Measurements from ENCODE around the gene IMMP2L.
"Not testable (repeated sequence)": the region's sequence is repeated elsewhere in the genome, so short reads cannot be mapped to it uniquely, and the experiment has no call there.

Gene IMMP2L

DNA sequence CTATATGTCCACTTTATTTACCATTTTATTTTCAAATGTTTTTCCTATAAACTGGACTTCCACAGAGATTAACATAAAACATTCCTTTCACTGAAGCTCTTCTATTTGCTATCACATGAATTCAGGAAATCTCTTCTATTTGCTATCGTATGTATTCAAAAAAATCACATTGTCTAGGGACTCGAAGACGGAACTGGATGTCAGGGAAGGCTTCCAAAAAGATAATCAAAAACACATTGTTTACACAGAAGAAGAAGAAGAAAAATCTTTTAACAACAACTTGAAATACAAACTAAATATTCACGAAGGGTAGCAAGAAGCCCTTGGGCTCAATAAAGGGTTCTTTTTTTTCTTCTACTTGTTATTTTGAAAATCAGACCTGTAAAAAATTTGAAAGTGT, 897.5 kb downstream of the IMMP2L start:
- no peak for DNase-seq

DNA sequence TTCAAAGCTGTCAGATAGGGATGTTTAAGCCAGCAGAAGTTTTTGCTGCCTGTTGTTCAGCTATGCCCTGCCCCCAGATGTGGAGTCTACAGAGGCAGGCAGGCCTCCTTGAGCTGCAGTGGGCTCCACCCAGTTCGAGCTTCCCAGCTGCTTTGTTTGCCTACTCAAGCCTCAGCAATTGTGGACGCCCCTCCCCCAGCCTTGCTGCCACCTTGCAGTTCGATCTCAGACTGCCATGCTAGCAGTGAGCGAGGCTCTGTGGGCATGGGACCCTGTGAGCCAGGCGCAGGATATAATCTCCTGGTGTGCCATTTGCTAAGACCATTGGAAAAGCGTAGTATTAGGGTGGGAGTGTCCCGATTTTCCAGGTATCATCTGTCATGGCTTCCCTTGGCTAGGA, 901.7 kb downstream of the IMMP2L start:
- not testable (repeated sequence) for DNase-seq

- DNase-seq: no peak
Measured at GRCh38 chr7:110650328-110650727, 912.0 kb downstream of the IMMP2L start.

DNA sequence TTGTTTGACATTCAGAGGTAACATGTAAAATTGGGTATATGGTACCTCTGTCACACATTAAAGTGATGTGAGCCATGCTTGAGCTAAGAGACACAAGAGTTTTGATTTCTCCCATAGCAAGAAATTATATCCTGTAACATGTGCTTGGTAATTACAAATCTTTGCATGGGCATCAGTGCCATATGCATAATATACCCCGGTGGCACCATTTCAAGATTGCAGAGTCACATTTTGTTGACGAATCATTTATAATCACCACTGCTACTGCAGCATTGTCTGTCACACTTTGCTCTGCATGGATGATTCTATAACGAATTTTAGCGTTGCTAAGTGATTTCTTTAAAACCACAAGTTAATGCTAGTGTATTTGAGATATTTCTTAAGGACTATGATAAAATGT, 915.0 kb downstream of the IMMP2L start:
- DNase-seq: no peak

GRCh38 chr7:110646804-110647203, 915.5 kb downstream of the IMMP2L start:
- no peak for DNase-seq

DNA sequence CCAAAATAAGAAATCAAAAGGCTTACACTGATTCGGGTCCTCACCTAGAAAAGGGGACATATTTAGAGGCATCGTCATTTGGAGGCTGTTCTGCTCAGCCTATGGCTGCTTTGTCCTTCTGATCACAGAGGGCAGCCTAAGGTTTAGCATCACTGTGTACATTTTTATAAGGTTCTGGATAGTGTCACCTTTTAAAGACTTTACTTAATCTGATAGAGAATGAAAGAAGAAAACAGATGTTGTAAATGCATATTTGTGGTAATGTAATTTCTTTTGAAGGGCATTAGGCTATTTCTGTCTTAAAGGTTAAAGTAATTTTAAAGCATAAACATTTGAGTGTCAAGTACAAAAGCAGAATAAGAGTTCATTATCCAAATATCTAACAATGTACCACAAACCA, 916.7 kb downstream of the IMMP2L start:
- no peak for DNase-seq

GRCh38 chr7:110645060-110645459, 917.2 kb downstream of the IMMP2L start:
- no peak for DNase-seq

- DNase-seq: no peak
Measured at GRCh38 chr7:110637252-110637651, 925.0 kb downstream of the IMMP2L start.

- DNase-seq: no peak
Measured at GRCh38 chr7:110633313-110633712, 929.0 kb downstream of the IMMP2L start.

DNA sequence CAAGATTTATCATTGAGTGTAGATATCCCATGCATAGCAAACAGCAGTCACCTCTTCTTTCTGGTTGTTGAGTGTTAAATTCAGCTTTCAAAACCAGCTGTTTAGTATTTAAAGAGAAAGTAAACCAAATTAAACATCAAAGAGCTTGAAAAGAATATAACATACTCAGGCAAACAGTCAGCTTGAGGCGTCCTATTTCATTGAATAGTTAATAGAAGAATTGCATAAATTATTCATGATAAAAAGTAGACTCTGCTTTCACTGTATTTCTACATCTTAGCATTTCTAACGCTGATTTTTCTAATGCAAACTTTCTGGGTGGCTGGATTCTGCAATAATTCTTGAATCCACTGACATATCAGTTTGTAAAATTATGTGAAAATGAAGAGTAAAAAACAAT, 935.9 kb downstream of the IMMP2L start:
- DNase-seq: no peak

DNA sequence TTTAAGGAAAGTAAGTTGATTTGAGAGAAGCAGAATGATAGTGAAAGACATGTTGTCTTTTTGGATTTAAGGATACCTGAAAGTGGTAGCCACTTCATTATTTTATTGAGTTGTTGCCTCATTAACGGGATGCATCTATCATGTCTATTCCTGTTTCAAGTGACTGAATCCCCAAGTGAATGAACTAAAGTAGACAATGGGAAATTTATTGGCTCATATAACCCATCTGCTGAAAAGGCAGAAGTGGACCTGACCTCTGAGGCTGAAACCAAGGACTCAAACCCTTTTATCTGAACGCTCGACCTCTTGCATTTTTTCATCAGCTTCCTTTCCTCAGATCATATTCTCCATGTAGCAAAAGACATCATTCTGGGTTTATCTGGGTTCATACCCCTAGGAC, 937.0 kb downstream of the IMMP2L start:
- no peak for DNase-seq

GRCh38 chr7:110623436-110623835, 938.9 kb downstream of the IMMP2L start:
- no peak for DNase-seq

DNA sequence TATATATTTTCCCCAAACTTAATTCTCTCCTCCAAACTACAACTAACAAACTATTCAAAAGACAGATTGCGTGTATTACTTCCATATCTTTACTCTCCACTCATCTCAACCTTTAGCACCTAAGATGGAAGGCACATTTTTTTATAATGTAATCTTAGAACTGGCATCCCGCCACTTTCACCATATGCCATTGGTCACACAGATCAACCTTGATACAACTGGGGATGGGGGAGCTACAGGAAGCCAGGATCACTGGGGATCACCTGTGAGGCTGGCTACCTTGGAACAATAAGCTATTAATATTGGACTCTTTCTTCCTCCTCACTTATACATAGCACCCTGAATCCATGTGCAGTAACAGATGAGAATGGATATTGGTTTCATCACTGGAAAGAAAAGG, 941.0 kb downstream of the IMMP2L start:
- DNase-seq: no peak

- no peak for DNase-seq
Measured at GRCh38 chr7:110620110-110620735, 942.1 kb downstream of the IMMP2L start.
